GM12801 (cell line): ENCODE measurements around the gene KTN1.

Experiments used
- CTCF ChIP-seq: IDR thresholded peaks from one replicate; pipeline ENCODE4 v1.5.1; 2011; ENCODE audit warnings: control low read depth; ENCODE audit not compliant: insufficient read length; ENCODE audit errors: extremely low read depth

The KTN1 gene

GRCh38 chr14:55628426-55628825 is 48.4 kb downstream of the KTN1 start:
- TF ChIP-seq CTCF, result no peak

GRCh38 chr14:55638665-55639064 is 58.7 kb downstream of the KTN1 start:
- no peak for TF ChIP-seq CTCF

DNA sequence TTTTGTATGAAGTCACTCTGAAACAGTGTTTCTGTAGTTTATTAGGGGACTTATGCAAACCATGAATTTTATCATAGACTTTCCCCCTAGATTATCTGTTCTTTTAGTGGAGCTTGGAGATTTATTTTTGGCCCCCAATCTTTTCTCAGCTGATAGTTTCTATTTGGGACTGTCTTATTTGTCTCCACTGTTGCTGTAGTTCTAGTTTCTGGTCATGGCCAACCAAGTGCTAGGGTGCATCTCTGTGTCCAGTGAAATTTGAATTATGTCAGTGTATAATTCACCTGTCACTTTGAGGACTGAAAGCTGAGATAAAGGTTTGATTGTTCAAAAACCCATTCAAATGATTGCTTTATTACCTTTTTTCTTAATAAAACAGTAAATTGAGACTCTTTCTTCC is 61.3 kb downstream of the KTN1 start:
- no peak for TF ChIP-seq CTCF

DNA sequence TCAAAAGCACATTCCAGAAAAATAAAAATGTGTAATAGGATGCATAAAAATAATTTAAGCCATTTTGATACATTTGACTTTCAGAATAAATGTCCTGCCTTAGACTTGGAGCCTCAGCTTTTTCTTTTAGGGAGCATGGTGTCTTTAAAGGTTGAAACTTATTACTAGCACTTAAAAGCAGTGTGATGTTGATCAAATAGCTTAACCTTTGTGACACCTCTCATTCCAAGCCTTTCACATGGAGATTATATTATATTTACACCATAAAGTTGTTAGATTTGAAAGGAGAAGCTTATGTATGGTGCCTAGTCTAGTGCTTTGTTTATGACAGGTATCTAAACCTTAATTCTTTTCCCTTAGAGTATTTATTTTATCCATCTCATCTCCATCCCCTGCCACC is 61.9 kb downstream of the KTN1 start:
- TF ChIP-seq CTCF, result no peak

DNA sequence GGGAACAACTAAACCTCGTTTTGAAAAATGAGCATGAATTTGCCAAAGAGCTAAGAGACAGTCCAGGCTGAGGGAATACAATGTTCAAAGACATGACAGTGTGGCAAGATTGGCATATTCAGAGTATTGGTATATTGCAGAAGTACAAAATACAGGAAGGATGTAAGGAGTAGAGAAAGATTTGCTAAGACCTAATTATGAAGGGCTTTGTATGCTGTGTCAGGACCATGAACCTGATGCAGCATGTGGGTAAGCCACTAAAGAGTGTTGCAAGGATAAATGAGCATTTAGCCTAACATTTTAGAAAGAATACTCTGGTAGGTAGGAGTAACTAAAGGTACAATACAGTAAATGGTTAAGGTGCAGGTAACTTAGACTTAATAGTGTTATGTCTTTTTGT is 65.1 kb downstream of the KTN1 start:
- TF ChIP-seq CTCF, result no peak

DNA sequence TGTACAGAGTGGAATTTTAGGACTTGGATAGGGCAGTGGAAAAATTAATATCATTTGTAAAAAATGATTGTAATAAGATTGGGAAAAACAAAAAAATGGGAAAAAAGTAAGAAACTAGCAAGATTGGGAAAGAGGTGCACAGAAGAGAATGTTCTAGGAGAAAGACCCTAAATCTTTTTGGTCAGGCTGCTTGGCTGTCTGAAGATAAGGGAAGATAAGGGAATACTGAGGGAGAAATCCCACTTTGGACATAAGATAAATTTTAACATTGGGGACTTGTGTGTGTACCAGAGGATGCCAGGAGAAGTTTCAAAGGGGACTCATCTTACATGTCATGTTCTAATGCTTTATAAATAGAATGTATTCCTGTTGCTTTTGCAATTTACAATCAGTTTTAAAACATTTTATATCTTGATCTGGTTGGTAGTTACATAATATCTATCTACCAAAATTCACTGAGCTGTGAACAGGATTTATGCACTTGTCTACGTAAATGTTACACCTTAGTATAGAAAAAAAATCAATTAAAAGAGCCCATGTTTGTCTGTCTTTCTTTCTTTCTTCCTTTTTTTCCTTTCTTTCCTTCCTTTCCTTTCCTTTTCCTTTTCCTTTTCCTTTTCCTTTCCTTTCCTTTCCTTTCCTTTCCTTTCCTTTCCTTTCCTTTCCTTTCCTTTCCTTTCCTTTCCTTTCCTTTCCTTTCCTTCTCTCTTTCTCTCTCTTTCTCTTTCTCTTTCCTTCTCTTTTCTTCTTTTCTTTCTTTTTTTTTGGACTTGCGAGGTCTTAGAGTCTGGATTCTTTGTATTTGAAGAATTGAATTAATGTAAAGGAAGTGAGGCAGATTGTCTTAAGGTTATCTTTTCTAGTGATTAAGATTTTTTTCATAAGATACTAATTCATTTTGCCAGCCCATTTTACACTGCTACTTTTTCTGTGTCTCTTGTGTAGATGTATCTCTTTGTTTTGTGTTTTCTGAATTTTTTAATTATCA is 66.1 kb downstream of the KTN1 start:
- no peak for TF ChIP-seq CTCF

GRCh38 chr14:55650992-55651391 is 71.0 kb downstream of the KTN1 start:
- TF ChIP-seq CTCF, result no peak
